H9 (cell line): ENCODE measurements around the gene ZIK1. TPM values are rescaled to one million over a fixed set of nuclear protein-coding genes. Genes with fewer than 3 reads are reported as not detected.

ENCODE experiments used
- DNase-seq: peaks from one replicate; pipeline ENCODE4 v3.0.0-alpha.2; 2017
- H2AFZ ChIP-seq: one replicate; pipeline ENCODE4 v1.6.1; 2013; ENCODE audit warnings: mild to moderate bottlenecking, low read length, control low read depth, moderate library complexity
- H2AK5ac ChIP-seq: 2 replicates; pipeline ENCODE4 v1.6.1; 2013; ENCODE audit warnings: low read length, control low read depth, mixed read lengths; ENCODE audit not compliant: insufficient read length
- H2BK120ac ChIP-seq: one replicate; pipeline ENCODE4 v1.6.1; 2013; ENCODE audit warnings: low read depth, mild to moderate bottlenecking, low read length, control low read depth, inconsistent platforms; ENCODE audit not compliant: poor library complexity, severe bottlenecking
- H2BK12ac ChIP-seq: 2 replicates; pipeline ENCODE4 v1.6.1; 2013; ENCODE audit warnings: low read length, control low read depth, mixed read lengths, low read depth; ENCODE audit not compliant: insufficient read length
- H2BK15ac ChIP-seq: 2 replicates; pipeline ENCODE4 v1.6.1; 2013; ENCODE audit warnings: low read depth, low read length, control low read depth
- H2BK20ac ChIP-seq: one replicate; pipeline ENCODE4 v1.6.1; 2013; ENCODE audit warnings: low read depth, mild to moderate bottlenecking, low read length, control low read depth, inconsistent platforms; ENCODE audit not compliant: poor library complexity, severe bottlenecking
- H2BK5ac ChIP-seq: 2 replicates; pipeline ENCODE4 v1.6.1; 2013; ENCODE audit warnings: low read length, control low read depth, mixed read lengths; ENCODE audit not compliant: insufficient read length
- H3K14ac ChIP-seq: 2 replicates; pipeline ENCODE4 v1.6.1; 2013; ENCODE audit warnings: low read length, control low read depth; ENCODE audit not compliant: insufficient read depth
- H3K18ac ChIP-seq: 2 replicates; pipeline ENCODE4 v1.6.1; 2013; ENCODE audit warnings: low read depth, mild to moderate bottlenecking, mixed read lengths, low read length, control low read depth; ENCODE audit not compliant: insufficient read length
- H3K23ac ChIP-seq: 2 replicates; pipeline ENCODE4 v1.6.1; 2013; ENCODE audit warnings: low read length, control low read depth, mixed read lengths, low read depth; ENCODE audit not compliant: insufficient read length
- H3K23me2 ChIP-seq: 2 replicates; pipeline ENCODE4 v1.6.1; 2013; ENCODE audit warnings: low read depth, mild to moderate bottlenecking, mixed read lengths, low read length, control low read depth; ENCODE audit not compliant: insufficient read length, poor library complexity, severe bottlenecking
- H3K27ac ChIP-seq: 2 replicates; pipeline ENCODE4 v1.5.1; 2013; ENCODE audit warnings: low read length, control low read depth, mixed read lengths, low read depth; ENCODE audit not compliant: insufficient read length
- H3K27me3 ChIP-seq: 2 replicates; pipeline ENCODE4 v1.6.1; 2013; ENCODE audit warnings: low read length, control low read depth, inconsistent platforms; ENCODE audit not compliant: insufficient read depth
- H3K4ac ChIP-seq: 2 replicates; pipeline ENCODE4 v1.6.1; 2013; ENCODE audit warnings: low read depth, mild to moderate bottlenecking, control low read depth, inconsistent platforms, low read length, moderate library complexity
- H3K4me1 ChIP-seq: 2 replicates; pipeline ENCODE4 v1.6.1; 2013; ENCODE audit warnings: low read length, control low read depth, inconsistent platforms; ENCODE audit not compliant: insufficient read depth
- H3K4me2 ChIP-seq: 2 replicates; pipeline ENCODE4 v1.6.1; 2013; ENCODE audit warnings: low read length, control low read depth, mixed read lengths; ENCODE audit not compliant: insufficient read length, insufficient read depth
- H3K56ac ChIP-seq: 2 replicates; pipeline ENCODE4 v1.6.1; 2013; ENCODE audit warnings: low read depth, mild to moderate bottlenecking, mixed read lengths, low read length, control low read depth; ENCODE audit not compliant: insufficient read length
- H3K79me1 ChIP-seq: 2 replicates; pipeline ENCODE4 v1.6.1; 2013; ENCODE audit warnings: low read depth, mild to moderate bottlenecking, moderate library complexity, low read length, control low read depth, inconsistent platforms; ENCODE audit not compliant: insufficient read depth, poor library complexity, severe bottlenecking
- H3K79me2 ChIP-seq: 2 replicates; pipeline ENCODE4 v1.6.1; 2013; ENCODE audit warnings: low read length, control low read depth, inconsistent platforms; ENCODE audit not compliant: insufficient read depth
- H3K9ac ChIP-seq: 2 replicates; pipeline ENCODE4 v1.6.1; 2013; ENCODE audit warnings: low read length, control low read depth, mixed read lengths; ENCODE audit not compliant: insufficient read length; ENCODE audit errors: extremely low read depth
- H3K9me3 ChIP-seq: one replicate; pipeline ENCODE4 v1.6.1; 2013; ENCODE audit warnings: low read depth, low read length, inconsistent platforms; ENCODE audit not compliant: control insufficient read depth
- H3T11ph ChIP-seq: one replicate; pipeline ENCODE4 v1.6.1; 2013; ENCODE audit warnings: mild to moderate bottlenecking, low read length, control low read depth, inconsistent platforms
- H4K20me1 ChIP-seq: one replicate; pipeline ENCODE4 v1.6.1; 2013; ENCODE audit not compliant: control insufficient read depth, insufficient read length, insufficient read depth
- H4K5ac ChIP-seq: 2 replicates; pipeline ENCODE4 v1.6.1; 2013; ENCODE audit warnings: low read depth, mild to moderate bottlenecking, mixed read lengths, low read length, control low read depth; ENCODE audit not compliant: insufficient read length
- H4K8ac ChIP-seq: replicated peaks from 2 replicates; pipeline ENCODE4 v1.6.1; 2013; ENCODE audit warnings: low read length, control low read depth, mixed read lengths, low read depth; ENCODE audit not compliant: insufficient read length
- H4K91ac ChIP-seq: 2 replicates; pipeline ENCODE4 v1.6.1; 2013; ENCODE audit warnings: low read depth, mild to moderate bottlenecking, moderate library complexity, mixed read lengths, low read length, control low read depth; ENCODE audit not compliant: insufficient read length
- H3K27ac Mint-ChIP-seq, 3 experiments: 2 replicates in 2 of 3; 3 replicates in 1 of 3; pipeline ENCODE4 v1.8.0; 2020 to 2021; ENCODE audit warnings: mixed read lengths in 3 of 3, mild to moderate bottlenecking in 1 of 3, moderate library complexity in 1 of 3
- H3K27me3 Mint-ChIP-seq: 2 replicates; pipeline ENCODE4 v1.8.0; 2021; ENCODE audit warnings: low read depth, mild to moderate bottlenecking, moderate library complexity, mixed read lengths
- H3K36me3 Mint-ChIP-seq, 3 experiments: 2 replicates in 2 of 3; 3 replicates in 1 of 3; pipeline ENCODE4 v1.8.0; 2020 to 2021; ENCODE audit warnings: low read depth in 3 of 3, mixed read lengths in 3 of 3; ENCODE audit not compliant: insufficient read depth in 1 of 3
- H3K4me1 Mint-ChIP-seq, 2 experiments: 2 replicates each; pipeline ENCODE4 v1.8.0; 2020; ENCODE audit warnings: mixed read lengths in 2 of 2
- H3K4me3 Mint-ChIP-seq, 2 experiments: 2 replicates in 1 of 2; 3 replicates in 1 of 2; pipeline ENCODE4 v1.8.0; 2020 to 2021; ENCODE audit warnings: mild to moderate bottlenecking in 2 of 2, mixed read lengths in 2 of 2, moderate library complexity in 1 of 2
- H3K9me3 Mint-ChIP-seq, 2 experiments: 2 replicates in 1 of 2; 3 replicates in 1 of 2; pipeline ENCODE4 v1.8.0; 2020; ENCODE audit warnings: mild to moderate bottlenecking in 2 of 2, mixed read lengths in 2 of 2, moderate library complexity in 1 of 2
- CTCF ChIP-seq: fragments of 200-600 bp; sonication (generic); conservative IDR thresholded peaks from 3 replicates; pipeline ENCODE4 v1.8.0; 2021; ENCODE audit warnings: antibody characterized with exemption, mild to moderate bottlenecking
- WGBS: extraction: QIAGEN DNeasy Blood & Tissue Kit; methylation state at CpG from one replicate; pipeline ENCODE4 v1.1.7; 2013; ENCODE audit warnings: missing lambda C conversion rate, low lambda C conversion rate, mixed read lengths; ENCODE audit not compliant: insufficient read length; ENCODE audit errors: extremely low coverage; 5-methylcytosine and 5-hydroxymethylcytosine counted together
- total RNA-seq: library from RNA; stranded (reverse); gene quantifications from 2 replicates; pipeline ENCODE4 v1.2.1, GENCODE V29; 2021

The ZIK1 gene
- total RNA-seq, 1 experiment from 2014 or later = 27.8 TPM

- H3K4me1 Mint-ChIP-seq = peaks cover 5% of the 10 kb centered on the region in 2 experiments
- no peak overlapping the region for H3K56ac ChIP-seq
- no peak overlapping the region for H2AFZ ChIP-seq
- H4K91ac ChIP-seq = no peak overlapping the region
- no peak overlapping the region for H3K18ac ChIP-seq
- H4K5ac ChIP-seq = no peak overlapping the region
- no peak overlapping the region for H3K4ac ChIP-seq
- H2BK20ac ChIP-seq = no peak overlapping the region
- H2BK12ac ChIP-seq = no peak overlapping the region
- no peak overlapping the region for H3K9ac ChIP-seq
- TF ChIP-seq CTCF = no peak
- H4K20me1 ChIP-seq = no peaks in the 10 kb centered on the region
- H3K4me3 Mint-ChIP-seq = no peak overlapping the region
- peaks cover 52% of the 10 kb centered on the region for H3K9me3 ChIP-seq
- peaks cover 22 to 32% (median 27%) of the 10 kb centered on the region in 3 experiments for H3K36me3 Mint-ChIP-seq
- no peak overlapping the region for H3K14ac ChIP-seq
- WGBS = no CpG with 5 or more reads among the region's 1 CpG
- H2BK15ac ChIP-seq = no peak overlapping the region
- no peak for DNase-seq
- H3K79me2 ChIP-seq = no peaks in the 10 kb centered on the region
- no peak overlapping the region for H2AK5ac ChIP-seq
- peaks cover 30% of the 10 kb centered on the region for H3K27me3 Mint-ChIP-seq
- H3K4me1 ChIP-seq = no peaks in the 10 kb centered on the region
- H3K4me2 ChIP-seq = no peak overlapping the region
- no peaks in the 10 kb centered on the region for H3K27me3 ChIP-seq
- no peak overlapping the region for H3K23ac ChIP-seq
- no peak overlapping the region for H3T11ph ChIP-seq
- no peak overlapping the region for H4K8ac ChIP-seq
- no peaks in the 10 kb centered on the region for H3K79me1 ChIP-seq
- peaks cover 86 to 87% of the 10 kb centered on the region in 2 experiments for H3K9me3 Mint-ChIP-seq
- peaks cover 5% of the 10 kb centered on the region for H3K23me2 ChIP-seq
- H3K27ac ChIP-seq = no peak overlapping the region
- H2BK5ac ChIP-seq = no peak overlapping the region
- no peak overlapping the region for H2BK120ac ChIP-seq
- H3K27ac Mint-ChIP-seq = no peak overlapping the region
Observed at GRCh38 chr19:57563547-57563946, 20.4 kb upstream of the ZIK1 start.
